Measurements from ENCODE around the gene FNIP1. TPM values are rescaled to one million over a fixed set of nuclear protein-coding genes. Genes with fewer than 3 reads are reported as not detected.

The FNIP1 gene
- total and polyA plus RNA-seq, 2 of the 13 experiments (the other 11 are each of a cell fraction or from before 2014, with no cell fraction given), result 10.9 to 29.3 TPM

- no peak for TF ChIP-seq ZNF83 (CRISPR knock-in tag; IDR thresholded peaks at IDR 0.05; ENCODE audit: borderline replicate concordance)
- peak; percentile 71; the same call in 1 of the 2 replicates for TF ChIP-seq NFIC (IDR thresholded peaks at IDR 0.05; ENCODE audit: low read length)
- peak; percentile 31; the same call in 1 of the 2 replicates for TF ChIP-seq BCL6 (CRISPR knock-in tag; IDR thresholded peaks at IDR 0.05)
- TF ChIP-seq NCOA1 (CRISPR knock-in tag; IDR thresholded peaks at IDR 0.05), result no peak
- TF ChIP-seq EHMT2 (IDR thresholded peaks at IDR 0.05; ENCODE audit: borderline replicate concordance, low read depth, low read length), result peak; percentile 80; the same call in 1 of the 2 replicates
- no peak for TF ChIP-seq ZNF766 (CRISPR knock-in tag; IDR thresholded peaks at IDR 0.05; ENCODE audit: borderline replicate concordance)
- TF ChIP-seq ELF3 (CRISPR knock-in tag; IDR thresholded peaks at IDR 0.05), result peak; percentile 17; the same call in 1 of the 2 replicates
- peak; percentile 78 for TF ChIP-seq HNF4A (CRISPR knock-in tag; IDR thresholded peaks at IDR 0.05)
- TF ChIP-seq EP300 (IDR thresholded peaks at IDR 0.05; ENCODE audit: low read depth in 2 of 2, low read length in 2 of 2), result peak in 1 of 2 experiments; percentile 85; a peak in 2 of 4 replicates
- TF ChIP-seq EP300 (CRISPR knock-in tag; IDR thresholded peaks at IDR 0.05; ENCODE audit: borderline replicate concordance), result peak; percentile 27; the same call in 1 of the 2 replicates
- TF ChIP-seq GABPA (IDR thresholded peaks at IDR 0.05; ENCODE audit: low read depth, low read length), result no peak
- TF ChIP-seq GABPA (CRISPR knock-in tag; IDR thresholded peaks at IDR 0.05; ENCODE audit: low read depth), result 0 out of 2 replicates have a peak, but pooled peaks have one; percentile 13
- no peak for TF ChIP-seq ZNF569 (CRISPR knock-in tag; IDR thresholded peaks at IDR 0.05; ENCODE audit: borderline replicate concordance)
- peak; percentile 24; the same call in 1 of the 2 replicates for TF ChIP-seq IRF2 (CRISPR knock-in tag; IDR thresholded peaks at IDR 0.05)
- TF ChIP-seq ZNF615 (CRISPR knock-in tag; IDR thresholded peaks at IDR 0.05; ENCODE audit: borderline replicate concordance), result no peak
- TF ChIP-seq SALL1 (CRISPR knock-in tag; IDR thresholded peaks at IDR 0.05), result peak; percentile 40; the same call in 1 of the 2 replicates
- TF ChIP-seq SAP130 (CRISPR knock-in tag; IDR thresholded peaks at IDR 0.05; ENCODE audit: low read depth), result peak; percentile 48
- no peak for TF ChIP-seq ZNF230 (CRISPR knock-in tag; IDR thresholded peaks at IDR 0.05)
- TF ChIP-seq, protein P1, sequence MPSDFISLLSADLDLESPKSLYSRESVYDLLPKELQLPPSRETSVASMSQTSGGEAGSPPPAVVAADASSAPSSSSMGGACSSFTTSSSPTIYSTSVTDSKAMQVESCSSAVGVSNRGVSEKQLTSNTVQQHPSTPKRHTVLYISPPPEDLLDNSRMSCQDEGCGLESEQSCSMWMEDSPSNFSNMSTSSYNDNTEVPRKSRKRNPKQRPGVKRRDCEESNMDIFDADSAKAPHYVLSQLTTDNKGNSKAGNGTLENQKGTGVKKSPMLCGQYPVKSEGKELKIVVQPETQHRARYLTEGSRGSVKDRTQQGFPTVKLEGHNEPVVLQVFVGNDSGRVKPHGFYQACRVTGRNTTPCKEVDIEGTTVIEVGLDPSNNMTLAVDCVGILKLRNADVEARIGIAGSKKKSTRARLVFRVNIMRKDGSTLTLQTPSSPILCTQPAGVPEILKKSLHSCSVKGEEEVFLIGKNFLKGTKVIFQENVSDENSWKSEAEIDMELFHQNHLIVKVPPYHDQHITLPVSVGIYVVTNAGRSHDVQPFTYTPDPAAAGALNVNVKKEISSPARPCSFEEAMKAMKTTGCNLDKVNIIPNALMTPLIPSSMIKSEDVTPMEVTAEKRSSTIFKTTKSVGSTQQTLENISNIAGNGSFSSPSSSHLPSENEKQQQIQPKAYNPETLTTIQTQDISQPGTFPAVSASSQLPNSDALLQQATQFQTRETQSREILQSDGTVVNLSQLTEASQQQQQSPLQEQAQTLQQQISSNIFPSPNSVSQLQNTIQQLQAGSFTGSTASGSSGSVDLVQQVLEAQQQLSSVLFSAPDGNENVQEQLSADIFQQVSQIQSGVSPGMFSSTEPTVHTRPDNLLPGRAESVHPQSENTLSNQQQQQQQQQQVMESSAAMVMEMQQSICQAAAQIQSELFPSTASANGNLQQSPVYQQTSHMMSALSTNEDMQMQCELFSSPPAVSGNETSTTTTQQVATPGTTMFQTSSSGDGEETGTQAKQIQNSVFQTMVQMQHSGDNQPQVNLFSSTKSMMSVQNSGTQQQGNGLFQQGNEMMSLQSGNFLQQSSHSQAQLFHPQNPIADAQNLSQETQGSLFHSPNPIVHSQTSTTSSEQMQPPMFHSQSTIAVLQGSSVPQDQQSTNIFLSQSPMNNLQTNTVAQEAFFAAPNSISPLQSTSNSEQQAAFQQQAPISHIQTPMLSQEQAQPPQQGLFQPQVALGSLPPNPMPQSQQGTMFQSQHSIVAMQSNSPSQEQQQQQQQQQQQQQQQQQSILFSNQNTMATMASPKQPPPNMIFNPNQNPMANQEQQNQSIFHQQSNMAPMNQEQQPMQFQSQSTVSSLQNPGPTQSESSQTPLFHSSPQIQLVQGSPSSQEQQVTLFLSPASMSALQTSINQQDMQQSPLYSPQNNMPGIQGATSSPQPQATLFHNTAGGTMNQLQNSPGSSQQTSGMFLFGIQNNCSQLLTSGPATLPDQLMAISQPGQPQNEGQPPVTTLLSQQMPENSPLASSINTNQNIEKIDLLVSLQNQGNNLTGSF (CRISPR knock-in tag; IDR thresholded peaks at IDR 0.05), result no peak
- peak; percentile 47; the same call in 1 of the 2 replicates for TF ChIP-seq SIX4 (CRISPR knock-in tag; IDR thresholded peaks at IDR 0.05)
- TF ChIP-seq, protein P2, sequence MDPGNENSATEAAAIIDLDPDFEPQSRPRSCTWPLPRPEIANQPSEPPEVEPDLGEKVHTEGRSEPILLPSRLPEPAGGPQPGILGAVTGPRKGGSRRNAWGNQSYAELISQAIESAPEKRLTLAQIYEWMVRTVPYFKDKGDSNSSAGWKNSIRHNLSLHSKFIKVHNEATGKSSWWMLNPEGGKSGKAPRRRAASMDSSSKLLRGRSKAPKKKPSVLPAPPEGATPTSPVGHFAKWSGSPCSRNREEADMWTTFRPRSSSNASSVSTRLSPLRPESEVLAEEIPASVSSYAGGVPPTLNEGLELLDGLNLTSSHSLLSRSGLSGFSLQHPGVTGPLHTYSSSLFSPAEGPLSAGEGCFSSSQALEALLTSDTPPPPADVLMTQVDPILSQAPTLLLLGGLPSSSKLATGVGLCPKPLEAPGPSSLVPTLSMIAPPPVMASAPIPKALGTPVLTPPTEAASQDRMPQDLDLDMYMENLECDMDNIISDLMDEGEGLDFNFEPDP (CRISPR knock-in tag; conservative IDR thresholded peaks at IDR 0.05), result no peak
- peak; percentile 70; the same call in 1 of the 2 replicates for TF ChIP-seq CREM (IDR thresholded peaks at IDR 0.05)
- TF ChIP-seq CREM (CRISPR knock-in tag; IDR thresholded peaks at IDR 0.05), result no peak
Measured at GRCh38 chr5:131610198-131611063, 186.4 kb downstream of the FNIP1 start (continued).

All from HepG2 (cell line).